Activated CD8-positive, alpha-beta T cell treated with anti-CD3 and anti-CD28 coated beads, Interleukin-2, amount 10 ng/mL, durations not matched to agents 7 days and 5 days (primary cell): ENCODE data around the gene UGT3A2. TPM values are rescaled to one million over a fixed set of nuclear protein-coding genes. Genes with fewer than 3 reads are reported as not detected.

Experiments used
- ATAC-seq: fragments of 150-1000 bp; cut with Tn5 transposase; one replicate; pipeline ENCODE4 v1.10.0; 2021; ENCODE audit warnings: moderate library complexity
- CTCF ChIA-PET: fragments of 350-600 bp; sonication (Branson Sonifier 250); formaldehyde crosslinking; loops from one replicate; lab custom pipeline; 2021; ENCODE audit warnings: antibody characterized with exemption; lab: Charles Lee
- POLR2A ChIA-PET: fragments of 350-600 bp; sonication (Branson Sonifier 250); formaldehyde crosslinking; loops from one replicate; lab custom pipeline; 2021; ENCODE audit warnings: antibody characterized with exemption; lab: Charles Lee
- DNase-seq: peaks from one replicate; pipeline ENCODE4 v3.0.0-alpha.2; 2020
- H3K27ac Mint-ChIP-seq: one replicate; pipeline ENCODE4 v1.8.0; 2021; ENCODE audit warnings: mild to moderate bottlenecking, mixed read lengths
- H3K27me3 Mint-ChIP-seq: one replicate; pipeline ENCODE4 v1.8.0; 2021; ENCODE audit warnings: low read depth, mixed read lengths
- H3K36me3 Mint-ChIP-seq: one replicate; pipeline ENCODE4 v1.8.0; 2021; ENCODE audit warnings: low read depth, mixed read lengths
- H3K4me1 Mint-ChIP-seq: one replicate; pipeline ENCODE4 v1.8.0; 2021; ENCODE audit warnings: low read depth, mixed read lengths
- H3K4me3 Mint-ChIP-seq: one replicate; pipeline ENCODE4 v1.8.0; 2021; ENCODE audit warnings: mild to moderate bottlenecking, mixed read lengths
- H3K9me3 Mint-ChIP-seq: one replicate; pipeline ENCODE4 v1.8.0; 2022; ENCODE audit warnings: mixed read lengths; ENCODE audit not compliant: insufficient read depth
- total RNA-seq, 2 experiments: library from RNA; stranded (reverse); gene quantifications; one replicate each; pipeline ENCODE4 v1.2.3, GENCODE V29; 2021

Gene UGT3A2
- total RNA-seq, 2 experiments from 2014 or later, result not detected

DNA sequence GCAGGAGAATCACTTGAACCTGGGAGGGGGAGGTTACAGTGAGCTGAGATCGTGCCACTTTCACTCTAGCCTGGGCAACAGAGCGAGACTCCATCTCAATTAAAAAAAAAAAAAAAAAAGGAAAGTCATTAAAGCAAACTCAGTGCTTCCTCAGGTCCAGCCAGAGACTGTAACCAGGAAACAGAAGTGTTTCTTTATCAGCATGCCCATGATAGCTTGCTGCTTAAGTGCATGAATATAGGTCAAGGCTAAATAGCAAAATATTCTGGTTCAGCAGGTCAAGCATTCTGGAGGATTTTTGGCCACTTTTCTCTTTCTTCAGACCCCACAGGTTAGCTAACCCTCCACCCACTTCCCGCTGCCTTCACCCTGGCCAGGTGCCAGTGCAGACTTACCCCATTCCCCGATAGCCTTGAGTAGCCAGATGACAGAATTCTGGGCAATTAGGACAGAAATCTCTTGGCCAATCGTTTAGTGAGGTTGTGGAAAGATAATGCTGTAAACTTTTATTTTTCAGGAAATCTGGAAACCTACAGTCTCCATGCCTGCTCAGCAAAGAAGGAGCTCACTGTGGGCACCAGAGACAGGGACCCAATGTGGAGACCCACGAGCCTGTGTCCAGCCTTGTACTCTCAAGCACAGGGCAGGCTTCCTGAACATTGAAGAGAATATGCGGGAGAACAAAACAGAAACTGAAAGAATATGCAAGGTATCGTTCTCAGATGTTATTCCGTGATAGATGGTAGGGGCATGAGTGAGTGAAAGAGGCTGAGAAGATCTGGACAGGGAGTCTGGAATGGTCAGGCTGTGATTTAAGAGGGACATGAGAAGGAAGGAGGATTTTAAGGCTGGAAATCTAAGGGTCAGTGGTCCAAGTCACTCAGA, 4.2 kb upstream of the UGT3A2 start:
- ChIA-PET POLR2A (no interaction called here), CTCF (interaction anchor here (4.5 kb wide), 1 partner anchor 8 kb away, joined by 19 read pairs; no protein-coding TSS in a partner anchor)
- Mint-ChIP-seq H3K9me3 (no peaks in the 10 kb centered on the region), H3K27ac (no peak overlapping the region), H3K4me1 (peaks cover 4% of the 10 kb centered on the region), H3K4me3 (no peak overlapping the region), H3K27me3 (peaks cover 43% of the 10 kb centered on the region), H3K36me3 (no peaks in the 10 kb centered on the region)
- ATAC-seq (no peak), DNase-seq (no peak)

DNA sequence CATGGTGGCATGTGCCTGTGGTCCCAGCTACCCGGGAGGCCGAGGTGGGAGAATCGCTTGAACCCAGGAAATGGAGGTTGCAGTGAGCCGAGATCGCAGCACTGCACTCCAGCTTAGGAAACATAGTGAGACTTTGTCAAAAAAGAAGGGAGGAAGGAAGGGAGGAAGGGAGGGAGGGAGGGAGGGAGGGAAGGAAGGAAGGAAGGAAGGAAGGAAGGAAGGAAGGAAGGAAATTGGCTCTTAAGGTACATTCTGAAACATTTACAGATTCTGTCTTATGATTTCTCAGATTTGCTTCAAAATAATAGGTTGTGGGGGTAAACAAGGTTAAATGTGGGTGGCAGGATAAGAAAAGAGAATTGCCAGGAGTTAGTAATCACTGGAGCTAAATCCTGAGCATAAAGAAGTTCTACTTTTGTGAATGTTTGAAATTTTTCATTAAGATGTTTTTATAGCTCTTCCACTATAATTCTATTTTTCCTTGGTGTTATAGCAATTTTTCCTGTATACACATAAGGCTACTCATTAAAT, 2.1 kb upstream of the UGT3A2 start:
- Mint-ChIP-seq H3K27me3 (peaks cover 48% of the 10 kb centered on the region), H3K36me3 (no peaks in the 10 kb centered on the region), H3K9me3 (no peaks in the 10 kb centered on the region), H3K4me1 (peaks cover 4% of the 10 kb centered on the region), H3K27ac (no peak overlapping the region), H3K4me3 (no peak overlapping the region)
- ChIA-PET CTCF (interaction anchor here (4.5 kb wide), 1 partner anchor 10 kb away, joined by 19 read pairs; no protein-coding TSS in a partner anchor), POLR2A (no interaction called here)
- no peak for ATAC-seq
- DNase-seq, result no peak

DNA sequence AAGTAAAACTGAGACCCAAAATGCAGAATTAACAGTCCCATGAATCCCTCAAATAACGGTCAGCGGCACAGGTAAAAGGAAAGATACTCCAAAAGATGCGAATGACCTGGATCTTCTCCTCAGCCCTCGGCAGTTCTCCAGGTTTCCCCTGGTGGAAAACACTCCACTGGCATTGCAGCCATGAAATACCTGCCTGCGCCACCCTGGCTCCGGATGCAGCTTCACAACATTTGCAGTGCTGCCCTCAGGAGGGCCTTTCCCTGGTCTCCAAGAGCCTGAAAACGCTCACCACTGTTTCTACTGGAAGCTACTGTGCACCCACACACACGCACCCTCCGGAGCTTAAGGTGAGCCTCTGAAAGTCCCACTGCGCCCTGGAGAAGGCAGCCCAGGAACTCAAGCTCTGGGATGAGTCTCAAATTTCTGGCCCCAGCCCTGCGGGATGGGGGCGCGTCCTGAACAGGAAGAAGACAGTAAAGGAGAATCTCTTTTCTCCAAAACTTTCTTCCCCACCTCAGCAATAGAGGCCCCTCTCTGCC, 612 bp downstream of the UGT3A2 start:
- no peak for DNase-seq
- CTCF ChIA-PET, result interaction anchor here (1.1 to 1.3 kb wide), 2 partner anchors 11 to 13 kb away, joined by 4 to 5 read pairs; no protein-coding TSS in a partner anchor
- Mint-ChIP-seq H3K27me3 (peaks cover 38% of the 10 kb centered on the region), H3K36me3 (no peaks in the 10 kb centered on the region), H3K9me3 (no peaks in the 10 kb centered on the region), H3K27ac (no peak overlapping the region), H3K4me1 (no peaks in the 10 kb centered on the region), H3K4me3 (no peak overlapping the region)
- ATAC-seq, result no peak
- POLR2A ChIA-PET, result no interaction called here

DNA sequence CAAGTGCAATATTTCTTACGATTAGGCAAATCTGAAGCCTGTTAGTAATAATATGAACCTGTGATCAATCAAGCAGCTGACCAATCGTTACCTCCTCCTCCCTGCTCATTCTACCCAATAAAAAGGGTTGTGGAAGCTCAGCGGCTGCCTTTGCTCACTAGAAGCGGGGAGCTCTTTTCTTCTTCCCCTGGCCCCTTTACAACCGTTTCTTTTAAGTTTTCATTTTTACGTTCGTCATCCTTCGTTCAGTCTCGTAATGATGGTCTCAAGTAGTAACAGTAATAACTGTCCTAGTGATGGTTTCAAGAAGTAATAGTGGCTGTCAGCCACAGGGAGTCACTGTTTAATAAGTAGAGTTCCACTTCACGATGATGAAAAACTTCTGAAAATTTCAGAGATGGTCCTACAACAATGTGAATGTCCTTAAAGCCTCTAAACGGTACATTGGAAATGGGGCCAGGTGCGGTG, 6.2 kb downstream of the UGT3A2 start:
- no peak for DNase-seq
- ChIA-PET CTCF (no interaction called here), POLR2A (interaction anchor here (1.1 kb wide), 1 partner anchor 19 kb away, joined by 3 read pairs; no protein-coding TSS in a partner anchor)
- ATAC-seq, result no peak
- Mint-ChIP-seq H3K27me3 (peaks cover 23% of the 10 kb centered on the region), H3K9me3 (no peaks in the 10 kb centered on the region), H3K4me1 (peaks cover 6% of the 10 kb centered on the region), H3K4me3 (no peak overlapping the region), H3K27ac (no peak overlapping the region), H3K36me3 (no peaks in the 10 kb centered on the region)

DNA sequence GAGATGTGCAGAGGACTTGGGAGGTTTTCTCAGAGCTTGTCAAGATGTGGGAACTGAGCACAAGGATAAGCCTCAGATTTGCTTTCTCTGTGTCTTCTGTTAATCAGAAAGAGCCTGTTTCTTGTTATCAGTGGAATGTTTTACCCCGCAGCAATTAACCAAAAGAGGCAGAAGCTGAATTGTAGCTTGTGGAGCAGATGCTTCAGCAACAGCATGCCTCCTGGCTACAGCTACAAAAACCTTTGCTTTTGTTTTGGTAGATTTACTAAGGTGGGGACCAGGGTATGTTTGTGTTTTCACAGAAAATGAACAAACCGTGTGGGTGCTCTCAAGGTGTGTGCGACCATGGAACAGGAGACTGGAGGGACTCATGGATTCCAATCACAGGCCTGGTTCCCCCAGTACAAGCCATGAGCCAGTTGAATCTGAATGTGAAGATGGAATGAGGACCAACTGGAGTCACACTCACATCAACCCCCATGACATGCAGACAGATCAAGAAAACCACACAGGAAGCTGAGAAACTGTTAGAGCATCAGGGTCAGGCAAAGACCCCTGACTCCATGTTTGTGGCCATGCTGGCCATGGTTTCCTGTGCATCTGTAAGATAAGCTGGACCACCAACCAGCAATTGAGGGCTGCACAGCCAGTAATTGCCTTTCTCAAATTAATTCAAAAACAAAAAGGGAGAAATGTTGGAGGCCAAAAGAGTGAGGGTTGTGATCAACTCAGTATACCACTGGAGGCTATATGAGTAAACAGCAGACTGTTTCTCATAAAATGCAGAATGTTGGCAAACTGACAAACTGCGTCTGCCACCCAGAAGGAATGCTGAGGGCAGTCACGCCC, 6.9 kb downstream of the UGT3A2 start:
- Mint-ChIP-seq H3K9me3 (no peaks in the 10 kb centered on the region), H3K27ac (no peak overlapping the region), H3K4me1 (peaks cover 6% of the 10 kb centered on the region), H3K36me3 (no peaks in the 10 kb centered on the region), H3K27me3 (peaks cover 18% of the 10 kb centered on the region), H3K4me3 (no peak overlapping the region)
- ChIA-PET CTCF (no interaction called here), POLR2A (interaction anchor here (1.1 kb wide), 1 partner anchor 20 kb away, joined by 3 read pairs; no protein-coding TSS in a partner anchor)
- no peak for ATAC-seq
- DNase-seq, result no peak

DNA sequence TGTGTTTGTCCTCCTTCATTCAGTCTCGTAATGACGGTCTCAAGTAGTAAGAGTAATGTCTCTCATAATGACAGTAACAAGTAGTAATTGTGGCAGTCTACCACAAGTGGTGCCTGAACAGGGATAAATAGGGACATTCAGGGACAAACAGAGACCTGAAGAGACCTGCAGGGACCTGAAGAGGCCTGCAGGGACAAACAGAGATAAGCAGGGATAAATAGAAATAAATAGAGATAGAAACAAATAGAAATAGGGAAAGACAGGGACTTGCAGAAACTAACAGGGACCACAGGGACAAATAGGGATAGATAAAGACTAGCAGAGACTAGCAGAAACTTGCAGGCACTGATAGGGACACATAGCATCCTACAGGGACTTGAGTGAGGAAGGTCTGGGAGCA, 7.9 kb downstream of the UGT3A2 start:
- peaks cover 9% of the 10 kb centered on the region for H3K4me1 Mint-ChIP-seq
- peaks cover 14% of the 10 kb centered on the region for H3K27me3 Mint-ChIP-seq
- no peaks in the 10 kb centered on the region for H3K9me3 Mint-ChIP-seq
- no peak overlapping the region for H3K4me3 Mint-ChIP-seq
- ChIA-PET CTCF (no interaction called here), POLR2A (no interaction called here)
- no peak overlapping the region for H3K27ac Mint-ChIP-seq
- DNase-seq (no peak), ATAC-seq (no peak)
- H3K36me3 Mint-ChIP-seq, result no peaks in the 10 kb centered on the region

DNA sequence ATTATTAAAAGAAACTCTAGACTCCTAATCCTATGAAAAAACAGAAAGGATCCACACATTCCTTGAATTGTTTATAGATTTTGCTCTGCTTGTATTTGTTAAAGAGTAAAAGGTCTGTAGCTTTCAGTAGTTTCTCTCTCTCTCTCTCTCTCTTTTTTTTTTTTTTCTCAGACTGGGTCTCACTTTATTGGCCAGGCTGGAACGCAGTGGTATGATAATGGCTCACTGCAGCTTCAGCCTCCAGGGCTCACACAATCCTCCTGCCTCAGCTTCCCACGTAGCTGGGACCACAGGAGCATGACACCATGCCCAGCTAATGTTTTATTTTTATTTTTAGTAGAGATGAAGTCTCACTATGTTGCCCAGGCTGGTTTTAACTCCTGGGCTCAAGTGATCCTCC, 9.3 kb downstream of the UGT3A2 start:
- no peak for ATAC-seq
- no peak for DNase-seq
- H3K4me3 Mint-ChIP-seq, result no peak overlapping the region
- H3K36me3 Mint-ChIP-seq, result no peaks in the 10 kb centered on the region
- ChIA-PET POLR2A (no interaction called here), CTCF (no interaction called here)
- H3K27ac Mint-ChIP-seq, result no peak overlapping the region
- H3K27me3 Mint-ChIP-seq, result peaks cover 21% of the 10 kb centered on the region
- H3K9me3 Mint-ChIP-seq, result no peaks in the 10 kb centered on the region
- H3K4me1 Mint-ChIP-seq, result peaks cover 9% of the 10 kb centered on the region

DNA sequence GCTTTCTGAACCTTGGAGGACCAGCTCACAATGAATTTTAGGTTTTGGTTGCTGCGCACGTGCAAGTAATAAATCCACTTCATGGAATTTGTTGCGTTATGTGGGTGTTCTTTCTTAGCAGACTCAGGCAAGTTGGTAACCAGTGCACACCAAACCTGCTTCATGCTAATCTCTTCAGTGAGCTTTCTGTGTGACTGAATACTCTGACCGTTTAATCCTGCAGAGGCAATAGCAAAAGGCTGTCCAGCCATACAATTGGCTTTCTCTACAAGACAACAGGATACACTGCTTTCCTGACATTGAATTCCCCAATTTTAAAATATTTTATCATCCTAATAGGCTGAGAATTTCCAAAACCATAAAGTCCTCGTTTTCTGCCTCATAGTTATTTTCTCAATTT, 10.3 kb downstream of the UGT3A2 start:
- H3K9me3 Mint-ChIP-seq, result no peaks in the 10 kb centered on the region
- H3K4me3 Mint-ChIP-seq, result no peak overlapping the region
- H3K4me1 Mint-ChIP-seq, result peaks cover 9% of the 10 kb centered on the region
- DNase-seq (no peak), ATAC-seq (no peak)
- no peaks in the 10 kb centered on the region for H3K36me3 Mint-ChIP-seq
- ChIA-PET CTCF (no interaction called here), POLR2A (no interaction called here)
- H3K27ac Mint-ChIP-seq, result no peak overlapping the region
- H3K27me3 Mint-ChIP-seq, result peaks cover 26% of the 10 kb centered on the region

DNA sequence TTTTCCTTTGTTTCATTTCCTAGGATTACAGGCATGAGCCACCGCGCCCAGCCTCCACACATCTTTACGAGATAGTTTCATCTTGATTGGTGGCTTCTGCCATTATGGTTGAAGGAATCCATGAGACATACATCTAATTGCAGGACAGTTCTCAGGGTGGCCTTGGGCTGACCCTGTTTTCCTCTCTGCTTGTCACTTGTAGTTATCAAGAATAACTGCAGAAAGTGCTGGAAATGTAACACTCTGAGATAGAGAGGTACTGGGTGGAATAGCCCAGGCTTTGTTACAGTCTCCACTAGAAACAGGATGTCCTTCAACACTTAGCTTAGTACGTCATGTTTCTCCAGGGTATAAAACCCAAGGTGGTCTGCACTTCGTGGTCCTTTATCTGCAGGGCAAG, 10.7 kb downstream of the UGT3A2 start:
- POLR2A ChIA-PET, result no interaction called here
- ATAC-seq, result no peak
- no peaks in the 10 kb centered on the region for H3K9me3 Mint-ChIP-seq

DNA sequence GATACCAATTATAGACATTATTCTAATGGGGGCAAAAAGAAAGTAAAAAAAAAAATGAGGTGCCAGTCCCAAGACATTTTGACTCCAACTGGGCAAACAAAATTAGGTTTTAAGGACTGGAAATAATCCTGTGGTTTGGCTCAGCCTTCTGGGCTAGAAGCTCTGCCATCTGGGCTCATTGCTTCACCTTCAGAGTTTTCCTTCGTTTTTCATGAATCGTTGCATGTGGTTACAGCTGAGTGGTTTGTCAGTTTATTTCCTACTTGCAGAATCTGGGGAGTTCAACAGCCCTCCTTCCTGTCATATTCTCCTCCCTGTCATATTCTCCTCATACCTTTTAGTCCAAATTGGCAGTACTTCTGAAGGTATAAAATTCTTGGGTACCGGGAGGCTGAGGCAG, 12.0 kb downstream of the UGT3A2 start:
- H3K4me3 Mint-ChIP-seq, result no peak overlapping the region
- POLR2A ChIA-PET, result no interaction called here
- no peak overlapping the region for H3K27ac Mint-ChIP-seq
- no peaks in the 10 kb centered on the region for H3K9me3 Mint-ChIP-seq
- CTCF ChIA-PET, result no interaction called here
- ATAC-seq (no peak), DNase-seq (no peak)
- H3K27me3 Mint-ChIP-seq, result peaks cover 29% of the 10 kb centered on the region
- H3K4me1 Mint-ChIP-seq, result peaks cover 5% of the 10 kb centered on the region
- H3K36me3 Mint-ChIP-seq, result no peaks in the 10 kb centered on the region

More for the DNA sequence above, 10.7 kb downstream of the UGT3A2 start:
- H3K4me3 Mint-ChIP-seq, result no peak overlapping the region
- no peaks in the 10 kb centered on the region for H3K36me3 Mint-ChIP-seq
- H3K27ac Mint-ChIP-seq, result no peak overlapping the region
- CTCF ChIA-PET, result no interaction called here
- H3K4me1 Mint-ChIP-seq, result peaks cover 9% of the 10 kb centered on the region
- H3K27me3 Mint-ChIP-seq, result peaks cover 27% of the 10 kb centered on the region
- DNase-seq, result no peak

DNA sequence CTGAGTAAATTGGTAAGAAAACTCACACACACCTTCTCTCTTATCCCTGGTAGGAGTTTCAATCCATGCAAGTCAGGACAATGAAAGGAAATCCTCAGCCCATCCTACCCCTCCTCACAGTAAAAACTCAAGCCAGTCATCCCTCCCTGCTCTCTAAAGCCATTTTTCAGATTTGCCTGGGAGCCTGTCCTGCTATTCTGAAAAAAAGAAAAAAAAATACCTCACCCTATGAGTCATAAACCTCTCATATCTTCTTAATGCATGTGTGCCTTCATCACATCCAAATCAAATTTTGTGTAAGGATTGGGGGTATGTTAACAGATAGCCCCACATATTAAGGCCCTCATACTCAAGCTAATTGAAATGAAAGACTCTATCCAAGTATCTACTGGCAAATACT, 14.1 kb downstream of the UGT3A2 start:
- CTCF ChIA-PET, result no interaction called here
- Mint-ChIP-seq H3K9me3 (no peaks in the 10 kb centered on the region), H3K27ac (no peak overlapping the region), H3K36me3 (no peaks in the 10 kb centered on the region), H3K27me3 (peaks cover 19% of the 10 kb centered on the region), H3K4me1 (peaks cover 4% of the 10 kb centered on the region), H3K4me3 (no peak overlapping the region)
- DNase-seq (no peak), ATAC-seq (no peak)
- POLR2A ChIA-PET, result no interaction called here
